ENCODE data around the gene LGALS8.

- no peak for TF ChIP-seq EP300 (IDR thresholded peaks at IDR 0.05)
- TF ChIP-seq CTCF (IDR thresholded peaks at IDR 0.05): no peak
- TF ChIP-seq POLR2A (IDR thresholded peaks at IDR 0.05): no peak
Observed at GRCh38 chr1:236507022-236507700, 16.6 kb upstream of the LGALS8 start.
